ENCODE measurements around the gene LARGE1.

Gene LARGE1

DNA sequence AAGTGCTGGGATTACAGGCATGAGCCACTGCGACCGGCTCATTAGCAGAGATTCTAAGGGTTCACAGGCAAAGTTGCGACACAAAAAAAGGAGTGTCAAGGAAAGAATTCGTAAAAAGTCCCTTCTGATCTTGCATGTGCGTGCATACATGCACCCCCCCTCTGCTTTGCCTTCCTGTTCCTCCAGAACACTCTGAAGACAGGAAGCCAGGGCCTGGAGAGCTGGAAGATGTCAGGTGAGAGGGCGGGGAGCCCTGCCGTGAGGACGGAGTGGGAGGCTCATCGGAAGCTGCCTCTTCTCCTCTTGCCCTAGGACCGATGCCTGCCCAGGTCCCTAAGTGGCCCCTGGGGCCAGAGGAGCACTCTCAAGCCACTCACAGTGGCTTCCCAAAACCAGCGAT is 89.1 kb downstream of the LARGE1 start:
- no peak overlapping the region for H3K4me2 ChIP-seq (ENCODE audit: low read depth, low read length, poor library complexity, severe bottlenecking)
- H3K27me3 ChIP-seq (ENCODE audit: low read length): no peaks in the 10 kb centered on the region
- no peak overlapping the region for H2AFZ ChIP-seq (ENCODE audit: low read depth, low read length, severe bottlenecking)
- no peaks in the 10 kb centered on the region for H3K9me3 ChIP-seq (ENCODE audit: insufficient read depth, low read length)
- no peaks in the 10 kb centered on the region for H3K79me2 ChIP-seq (ENCODE audit: insufficient read depth, low read length)
- H3K36me3 ChIP-seq (ENCODE audit: low read length): no peaks in the 10 kb centered on the region
- TF ChIP-seq, protein P1, sequence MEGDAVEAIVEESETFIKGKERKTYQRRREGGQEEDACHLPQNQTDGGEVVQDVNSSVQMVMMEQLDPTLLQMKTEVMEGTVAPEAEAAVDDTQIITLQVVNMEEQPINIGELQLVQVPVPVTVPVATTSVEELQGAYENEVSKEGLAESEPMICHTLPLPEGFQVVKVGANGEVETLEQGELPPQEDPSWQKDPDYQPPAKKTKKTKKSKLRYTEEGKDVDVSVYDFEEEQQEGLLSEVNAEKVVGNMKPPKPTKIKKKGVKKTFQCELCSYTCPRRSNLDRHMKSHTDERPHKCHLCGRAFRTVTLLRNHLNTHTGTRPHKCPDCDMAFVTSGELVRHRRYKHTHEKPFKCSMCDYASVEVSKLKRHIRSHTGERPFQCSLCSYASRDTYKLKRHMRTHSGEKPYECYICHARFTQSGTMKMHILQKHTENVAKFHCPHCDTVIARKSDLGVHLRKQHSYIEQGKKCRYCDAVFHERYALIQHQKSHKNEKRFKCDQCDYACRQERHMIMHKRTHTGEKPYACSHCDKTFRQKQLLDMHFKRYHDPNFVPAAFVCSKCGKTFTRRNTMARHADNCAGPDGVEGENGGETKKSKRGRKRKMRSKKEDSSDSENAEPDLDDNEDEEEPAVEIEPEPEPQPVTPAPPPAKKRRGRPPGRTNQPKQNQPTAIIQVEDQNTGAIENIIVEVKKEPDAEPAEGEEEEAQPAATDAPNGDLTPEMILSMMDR (IDR thresholded peaks at IDR 0.05; ENCODE audit: insufficient read depth, low read length, poor library complexity, severe bottlenecking): no peak
- no peak for TF ChIP-seq EZH2phosphoT487 (conservative IDR thresholded peaks at IDR 0.05; ENCODE audit: low read length)
- H3K4me3 ChIP-seq (ENCODE audit: insufficient read depth, low read length, poor library complexity, severe bottlenecking): no peak overlapping the region
- H3K9me2 ChIP-seq (replicated peaks; ENCODE audit: insufficient read depth, low read length): no peaks in the 10 kb centered on the region
- H3K27ac ChIP-seq (ENCODE audit: low read depth, low read length): no peak overlapping the region
- no peaks in the 10 kb centered on the region for H4K20me1 ChIP-seq (ENCODE audit: low read depth, low read length)
- H3F3A ChIP-seq (ENCODE audit: insufficient read depth): no peaks in the 10 kb centered on the region
- H3K9ac ChIP-seq (ENCODE audit: low read length): no peak overlapping the region

DNA sequence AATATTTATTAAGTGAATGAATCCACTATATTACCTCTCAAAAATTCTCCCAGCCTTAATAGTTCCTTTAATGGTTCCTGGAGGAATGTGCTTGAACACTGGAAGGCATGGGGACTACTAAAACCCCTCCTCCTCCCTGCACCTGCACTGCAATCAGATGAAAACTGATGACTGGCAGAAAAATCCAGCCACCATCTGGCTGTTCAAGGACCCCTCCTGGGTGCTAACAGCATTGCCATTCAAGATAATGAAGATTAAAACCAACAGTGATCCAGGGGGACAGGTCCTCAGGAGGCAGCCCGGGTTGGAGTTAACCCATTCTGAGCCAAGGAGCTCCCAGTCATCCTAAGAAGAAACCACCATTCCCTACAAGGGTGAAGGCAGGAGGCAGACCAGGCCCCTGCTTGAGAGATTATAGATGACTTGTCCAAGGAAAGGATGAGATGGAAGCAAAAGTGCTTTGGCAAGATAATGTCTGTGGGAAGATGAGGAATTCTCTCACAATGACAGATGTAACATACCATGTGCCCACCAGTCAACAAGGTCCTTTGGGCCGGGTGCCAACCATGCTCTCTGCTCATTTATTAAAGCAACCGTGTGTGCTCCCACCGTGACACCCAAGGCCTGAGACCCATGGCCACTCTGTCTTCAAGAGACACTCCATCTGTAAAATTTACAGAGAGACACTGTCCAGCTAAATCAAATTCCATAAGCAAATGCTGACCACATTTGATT is 90.6 kb downstream of the LARGE1 start:
- no peak for TF ChIP-seq EZH2phosphoT487 (conservative IDR thresholded peaks at IDR 0.05; ENCODE audit: low read length)
- TF ChIP-seq, protein P1 (IDR thresholded peaks at IDR 0.05; ENCODE audit: insufficient read depth, low read length, poor library complexity, severe bottlenecking): no peak
- no peak overlapping the region for H3K4me2 ChIP-seq (ENCODE audit: low read depth, low read length, poor library complexity, severe bottlenecking)

DNA sequence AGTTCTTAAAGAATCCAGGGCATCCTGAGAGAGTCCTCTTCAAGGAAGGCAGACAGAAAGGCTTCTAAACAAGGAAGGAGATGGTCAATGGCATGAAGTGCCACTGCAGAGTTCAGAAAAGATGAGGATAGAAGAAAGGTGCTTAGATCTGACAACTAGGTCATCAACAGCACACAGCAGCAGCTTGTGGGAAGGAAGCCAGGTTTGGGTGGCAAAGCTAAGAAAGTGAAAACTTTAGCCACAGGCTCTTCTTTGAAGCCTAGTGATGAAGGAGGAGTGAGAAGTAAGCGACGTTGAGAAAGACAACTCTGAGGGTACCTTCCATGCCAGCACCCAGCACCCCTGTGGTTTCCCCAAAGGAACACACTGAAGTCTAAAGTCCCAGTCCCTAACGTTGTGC is 92.0 kb downstream of the LARGE1 start:
- Histone ChIP-seq H3K9me2 (replicated peaks; ENCODE audit: insufficient read depth, low read length) (no peaks in the 10 kb centered on the region), H3K36me3 (ENCODE audit: low read length) (no peaks in the 10 kb centered on the region), H3K9ac (ENCODE audit: low read length) (no peak overlapping the region), H3K27me3 (ENCODE audit: low read length) (no peaks in the 10 kb centered on the region), H3K79me2 (ENCODE audit: insufficient read depth, low read length) (no peaks in the 10 kb centered on the region), H2AFZ (ENCODE audit: low read depth, low read length, severe bottlenecking) (no peak overlapping the region), H3K9me3 (ENCODE audit: insufficient read depth, low read length) (no peaks in the 10 kb centered on the region), H4K20me1 (ENCODE audit: low read depth, low read length) (no peaks in the 10 kb centered on the region), H3K4me3 (ENCODE audit: insufficient read depth, low read length, poor library complexity, severe bottlenecking) (no peak overlapping the region), H3K4me2 (ENCODE audit: low read depth, low read length, poor library complexity, severe bottlenecking) (no peak overlapping the region), H3F3A (ENCODE audit: insufficient read depth) (no peaks in the 10 kb centered on the region), H3K27ac (ENCODE audit: low read depth, low read length) (no peak overlapping the region)
- TF ChIP-seq, protein P1 (IDR thresholded peaks at IDR 0.05; ENCODE audit: insufficient read depth, low read length, poor library complexity, severe bottlenecking): no peak
- no peak for TF ChIP-seq EZH2phosphoT487 (conservative IDR thresholded peaks at IDR 0.05; ENCODE audit: low read length)

More for the DNA sequence above, 90.6 kb downstream of the LARGE1 start:
- Histone ChIP-seq H3K9me2 (replicated peaks; ENCODE audit: insufficient read depth, low read length) (no peaks in the 10 kb centered on the region), H3K9me3 (ENCODE audit: insufficient read depth, low read length) (no peaks in the 10 kb centered on the region), H3K27me3 (ENCODE audit: low read length) (no peaks in the 10 kb centered on the region), H3K4me3 (ENCODE audit: insufficient read depth, low read length, poor library complexity, severe bottlenecking) (no peak overlapping the region), H3K9ac (ENCODE audit: low read length) (no peak overlapping the region), H2AFZ (ENCODE audit: low read depth, low read length, severe bottlenecking) (no peak overlapping the region), H4K20me1 (ENCODE audit: low read depth, low read length) (no peaks in the 10 kb centered on the region), H3K36me3 (ENCODE audit: low read length) (no peaks in the 10 kb centered on the region), H3F3A (ENCODE audit: insufficient read depth) (no peaks in the 10 kb centered on the region), H3K27ac (ENCODE audit: low read depth, low read length) (no peak overlapping the region), H3K79me2 (ENCODE audit: insufficient read depth, low read length) (no peaks in the 10 kb centered on the region)

All from SU-DHL-6 (cell line).